Stimulated activated CD8-positive, alpha-beta memory T cell treated with anti-CD3 and anti-CD28 coated beads, Interleukin-12 subunit alpha, Interleukin-12 subunit beta, amount 100 ng/mL, for 1 hour (primary cell): ENCODE data around the gene LINGO1.

Experiments used
- DNase-seq: peaks from one replicate; pipeline ENCODE4 v3.0.0-alpha.2; 2020; ENCODE audit warnings: low read depth

The LINGO1 gene

GRCh38 chr15:77597804-77598453, 34.8 kb downstream of the LINGO1 start:
- no peak for DNase-seq

- no peak for DNase-seq
Measured at GRCh38 chr15:77596821-77597803, 35.6 kb downstream of the LINGO1 start.

- DNase-seq = no peak
Measured at GRCh38 chr15:77595231-77595630, 37.5 kb downstream of the LINGO1 start.

- no peak for DNase-seq
Measured at GRCh38 chr15:77592758-77593157, 40.0 kb downstream of the LINGO1 start.

GRCh38 chr15:77591968-77592613, 40.6 kb downstream of the LINGO1 start:
- DNase-seq = no peak

GRCh38 chr15:77589839-77590238, 42.9 kb downstream of the LINGO1 start:
- no peak for DNase-seq

GRCh38 chr15:77588126-77588525, 44.6 kb downstream of the LINGO1 start:
- no peak for DNase-seq

- DNase-seq = no peak
Measured at GRCh38 chr15:77584691-77585090, 48.0 kb downstream of the LINGO1 start.

GRCh38 chr15:77584201-77584600, 48.5 kb downstream of the LINGO1 start:
- DNase-seq = no peak

GRCh38 chr15:77582763-77583162, 49.9 kb downstream of the LINGO1 start:
- no peak for DNase-seq

GRCh38 chr15:77581896-77582569, 50.7 kb downstream of the LINGO1 start:
- DNase-seq = no peak

- no peak for DNase-seq
Measured at GRCh38 chr15:77580996-77581682, 51.6 kb downstream of the LINGO1 start.

GRCh38 chr15:77579498-77580188, 53.1 kb downstream of the LINGO1 start:
- DNase-seq = no peak

- no peak for DNase-seq
Measured at GRCh38 chr15:77578641-77579372, 53.9 kb downstream of the LINGO1 start.

- no peak for DNase-seq
Measured at GRCh38 chr15:77577366-77577950, 55.3 kb downstream of the LINGO1 start.

GRCh38 chr15:77576538-77576937, 56.2 kb downstream of the LINGO1 start:
- DNase-seq = no peak

- DNase-seq = no peak
Measured at GRCh38 chr15:77575203-77575934, 57.3 kb downstream of the LINGO1 start.

- DNase-seq = no peak
Measured at GRCh38 chr15:77574521-77575202, 58.0 kb downstream of the LINGO1 start.

- DNase-seq = no peak
Measured at GRCh38 chr15:77573802-77574201, 58.9 kb downstream of the LINGO1 start.
